NB4 (cell line): Measurements from ENCODE around the gene CCNT1.
"Not testable (repeated sequence)": the region's sequence is repeated elsewhere in the genome, so short reads cannot be mapped to it uniquely, and the experiment has no call there.

Experiments used
- MYC ChIP-seq: IDR thresholded peaks from 2 replicates; pipeline ENCODE4 v1.6.1; 2011; ENCODE audit warnings: low read depth, low read length
- POLR2A ChIP-seq: IDR thresholded peaks from 2 replicates; pipeline ENCODE4 v1.6.1; 2011; ENCODE audit warnings: mild to moderate bottlenecking; ENCODE audit not compliant: insufficient read length; ENCODE audit errors: extremely low read depth
- TF ChIP-seq, protein P1 (sequence below): IDR thresholded peaks from one replicate; pipeline ENCODE4 v1.5.1; 2012; ENCODE audit warnings: low read depth, low read length
- TF ChIP-seq, protein P2 (sequence below): IDR thresholded peaks from 2 replicates; pipeline ENCODE4 v1.6.1; 2011; ENCODE audit warnings: low read depth, low read length

DNA sequence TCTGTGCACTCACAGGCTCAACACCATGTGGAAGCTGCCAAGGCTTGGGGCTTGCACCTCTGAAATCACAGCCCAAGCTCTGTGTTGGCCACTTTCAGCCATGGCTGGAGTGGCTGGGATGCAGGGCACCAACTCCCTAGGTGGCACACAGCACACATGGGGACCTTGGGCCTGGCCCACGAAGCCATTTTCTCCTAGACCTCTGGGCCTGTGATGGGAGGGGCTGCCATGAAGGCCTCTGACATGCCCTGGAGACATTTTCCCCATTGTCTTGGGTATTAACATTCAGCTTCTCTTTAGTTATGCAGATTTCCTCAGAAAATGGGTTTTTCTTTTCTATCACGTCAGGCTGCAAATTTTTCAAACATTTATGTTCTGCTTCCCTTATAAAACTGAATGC, 3.7 kb upstream of the CCNT1 start:
- TF ChIP-seq, protein P1, sequence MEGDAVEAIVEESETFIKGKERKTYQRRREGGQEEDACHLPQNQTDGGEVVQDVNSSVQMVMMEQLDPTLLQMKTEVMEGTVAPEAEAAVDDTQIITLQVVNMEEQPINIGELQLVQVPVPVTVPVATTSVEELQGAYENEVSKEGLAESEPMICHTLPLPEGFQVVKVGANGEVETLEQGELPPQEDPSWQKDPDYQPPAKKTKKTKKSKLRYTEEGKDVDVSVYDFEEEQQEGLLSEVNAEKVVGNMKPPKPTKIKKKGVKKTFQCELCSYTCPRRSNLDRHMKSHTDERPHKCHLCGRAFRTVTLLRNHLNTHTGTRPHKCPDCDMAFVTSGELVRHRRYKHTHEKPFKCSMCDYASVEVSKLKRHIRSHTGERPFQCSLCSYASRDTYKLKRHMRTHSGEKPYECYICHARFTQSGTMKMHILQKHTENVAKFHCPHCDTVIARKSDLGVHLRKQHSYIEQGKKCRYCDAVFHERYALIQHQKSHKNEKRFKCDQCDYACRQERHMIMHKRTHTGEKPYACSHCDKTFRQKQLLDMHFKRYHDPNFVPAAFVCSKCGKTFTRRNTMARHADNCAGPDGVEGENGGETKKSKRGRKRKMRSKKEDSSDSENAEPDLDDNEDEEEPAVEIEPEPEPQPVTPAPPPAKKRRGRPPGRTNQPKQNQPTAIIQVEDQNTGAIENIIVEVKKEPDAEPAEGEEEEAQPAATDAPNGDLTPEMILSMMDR = not testable (repeated sequence)
- TF ChIP-seq POLR2A, MYC: not testable (repeated sequence)
- TF ChIP-seq, protein P2, sequence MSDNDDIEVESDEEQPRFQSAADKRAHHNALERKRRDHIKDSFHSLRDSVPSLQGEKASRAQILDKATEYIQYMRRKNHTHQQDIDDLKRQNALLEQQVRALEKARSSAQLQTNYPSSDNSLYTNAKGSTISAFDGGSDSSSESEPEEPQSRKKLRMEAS = not testable (repeated sequence)
